ENCODE measurements around the gene CCDC83. TPM values are rescaled to one million over a fixed set of nuclear protein-coding genes. Genes with fewer than 3 reads are reported as not detected.
"Not testable (repeated sequence)": the region's sequence is repeated elsewhere in the genome, so short reads cannot be mapped to it uniquely, and the experiment has no call there.

Gene CCDC83
- total RNA-seq, 1 donor from 2014 or later, result not detected

- H3K4me3 Mint-ChIP-seq, result no peak overlapping the region
Observed at GRCh38 chr11:85847436-85847835, 7.7 kb upstream of the CCDC83 start.

GRCh38 chr11:85848006-85848405, 7.2 kb upstream of the CCDC83 start:
- H3K4me3 Mint-ChIP-seq, result no peak overlapping the region
- H3K4me1 Mint-ChIP-seq (ENCODE audit: unreplicated experiment), result no peaks in the 10 kb centered on the region
- no peaks in the 10 kb centered on the region for H3K36me3 Mint-ChIP-seq
- peaks cover 7% of the 10 kb centered on the region for H3K9me3 Mint-ChIP-seq
- TF ChIP-seq CTCF (conservative IDR thresholded peaks at IDR 0.05), result no peak
- DNase-seq (ENCODE audit: extremely low spot score, unreplicated experiment), result no peak
- H3K27ac Mint-ChIP-seq, result no peak overlapping the region
- no peaks in the 10 kb centered on the region for H3K27me3 Mint-ChIP-seq

More at GRCh38 chr11:85847436-85847835, 7.7 kb upstream of the CCDC83 start:
- no peaks in the 10 kb centered on the region for H3K36me3 Mint-ChIP-seq
- H3K9me3 Mint-ChIP-seq, result peaks cover 7% of the 10 kb centered on the region
- DNase-seq (ENCODE audit: extremely low spot score, unreplicated experiment), result no peak
- H3K4me1 Mint-ChIP-seq (ENCODE audit: unreplicated experiment), result no peaks in the 10 kb centered on the region
- TF ChIP-seq CTCF (conservative IDR thresholded peaks at IDR 0.05), result no peak
- no peak overlapping the region for H3K27ac Mint-ChIP-seq
- no peaks in the 10 kb centered on the region for H3K27me3 Mint-ChIP-seq

DNA sequence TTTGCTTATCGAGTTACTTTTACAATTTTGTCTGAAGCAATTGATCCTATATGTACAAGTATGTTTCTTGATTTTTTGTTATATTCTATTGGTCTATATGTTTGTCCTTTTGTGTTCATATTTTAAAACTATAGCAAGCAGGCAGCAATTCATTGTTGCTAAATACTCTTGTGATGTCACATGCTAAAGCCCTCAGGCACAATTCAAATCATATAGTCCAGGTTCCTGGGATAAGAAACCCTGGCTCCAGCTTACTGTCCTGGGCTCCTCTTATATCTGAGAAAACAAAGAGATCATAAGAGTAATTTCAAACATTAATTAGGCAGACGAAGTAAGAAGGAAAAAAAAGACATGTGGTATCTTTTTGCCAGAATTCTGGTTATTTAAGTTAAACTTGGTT, 6.6 kb upstream of the CCDC83 start:
- H3K27ac Mint-ChIP-seq, result no peak overlapping the region
- H3K36me3 Mint-ChIP-seq, result no peaks in the 10 kb centered on the region
- no peaks in the 10 kb centered on the region for H3K27me3 Mint-ChIP-seq
- H3K4me1 Mint-ChIP-seq (ENCODE audit: unreplicated experiment), result no peaks in the 10 kb centered on the region
- DNase-seq (ENCODE audit: extremely low spot score, unreplicated experiment), result no peak
- H3K4me3 Mint-ChIP-seq, result no peak overlapping the region
- H3K9me3 Mint-ChIP-seq, result peaks cover 7% of the 10 kb centered on the region
- no peak for TF ChIP-seq CTCF (conservative IDR thresholded peaks at IDR 0.05)

DNA sequence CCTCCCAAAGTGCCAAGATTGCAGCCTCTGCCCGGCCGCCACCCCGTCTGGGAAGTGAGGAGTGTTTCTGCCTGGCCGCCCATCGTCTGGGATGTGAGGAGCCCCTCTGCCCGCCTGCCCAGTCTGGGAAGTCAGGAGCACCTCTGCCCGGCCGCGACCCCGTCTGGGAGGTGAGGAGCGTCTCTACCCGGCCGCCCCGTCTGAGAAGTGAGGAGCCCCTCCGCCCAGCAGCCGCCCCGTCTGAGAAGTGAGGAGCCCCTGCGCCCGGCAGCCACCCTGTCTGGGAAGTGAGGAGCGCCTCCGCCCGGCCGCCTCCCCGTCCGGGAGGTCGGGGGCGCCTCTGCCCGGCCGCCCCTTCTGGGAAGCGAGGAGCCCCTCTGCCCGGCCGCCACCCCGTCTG, 2.4 kb upstream of the CCDC83 start:
- not testable (repeated sequence) for H3K9me3 Mint-ChIP-seq; H3K4me3 Mint-ChIP-seq; H3K4me1 Mint-ChIP-seq (ENCODE audit: unreplicated experiment); H3K27ac Mint-ChIP-seq; H3K36me3 Mint-ChIP-seq; H3K27me3 Mint-ChIP-seq; DNase-seq (ENCODE audit: extremely low spot score, unreplicated experiment)

GRCh38 chr11:85853541-85853940, 1.6 kb upstream of the CCDC83 start:
- H3K36me3 Mint-ChIP-seq; H3K4me1 Mint-ChIP-seq (ENCODE audit: unreplicated experiment); H3K9me3 Mint-ChIP-seq; DNase-seq (ENCODE audit: extremely low spot score, unreplicated experiment); H3K27ac Mint-ChIP-seq; H3K27me3 Mint-ChIP-seq; H3K4me3 Mint-ChIP-seq: not testable (repeated sequence)

DNA sequence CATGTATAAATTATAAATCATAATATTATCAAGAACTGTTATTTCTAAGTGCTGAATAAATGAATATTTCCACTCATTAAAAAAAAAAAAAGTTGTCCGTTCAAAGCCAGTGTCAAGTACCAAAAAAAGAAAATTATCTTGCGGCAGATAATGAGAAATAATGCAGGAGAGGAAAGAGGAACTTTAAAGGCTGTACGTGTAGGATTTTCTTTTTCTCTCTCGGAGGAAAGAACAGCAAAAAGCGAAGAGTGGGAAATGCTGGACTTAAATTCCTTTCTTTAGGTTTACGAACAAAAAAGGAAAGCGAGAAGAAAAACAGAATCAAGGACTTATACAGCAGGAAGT, 999 bp upstream of the CCDC83 start:
- Mint-ChIP-seq H3K4me3 (peak overlapping the region; percentile 89), H3K9me3 (peaks cover 6% of the 10 kb centered on the region), H3K27ac (peak overlapping the region; percentile 87), H3K27me3 (no peaks in the 10 kb centered on the region), H3K4me1 (ENCODE audit: unreplicated experiment) (peaks cover 10% of the 10 kb centered on the region), H3K36me3 (no peaks in the 10 kb centered on the region)
- no peak for DNase-seq (ENCODE audit: extremely low spot score, unreplicated experiment)
- TF ChIP-seq CTCF (conservative IDR thresholded peaks at IDR 0.05), result no peak

All from type B pancreatic cell (in vitro differentiated cells).